HUES6 (cell line): ENCODE data around the gene SDK2.

Experiments used
- H3K27ac ChIP-seq: 2 replicates; pipeline ENCODE4 v1.7.0; 2013; ENCODE audit warnings: low read depth, mild to moderate bottlenecking, low read length, inconsistent platforms
- H3K27me3 ChIP-seq: 2 replicates; pipeline ENCODE4 v1.6.1; 2013; ENCODE audit warnings: low read length; ENCODE audit not compliant: control insufficient read depth, insufficient read depth
- H3K36me3 ChIP-seq: 2 replicates; pipeline ENCODE4 v1.6.1; 2013; ENCODE audit warnings: low read length; ENCODE audit not compliant: control insufficient read depth, insufficient read depth
- H3K4me1 ChIP-seq: 2 replicates; pipeline ENCODE4 v1.6.1; 2013; ENCODE audit warnings: low read length; ENCODE audit not compliant: control insufficient read depth, insufficient read depth
- H3K4me3 ChIP-seq: 2 replicates; pipeline ENCODE4 v1.5.1; 2013; ENCODE audit warnings: low read depth, low read length
- H3K9ac ChIP-seq: one replicate; pipeline ENCODE4 v1.6.1; 2013; ENCODE audit warnings: mild to moderate bottlenecking, low read length
- H3K9me3 ChIP-seq: 2 replicates; pipeline ENCODE4 v1.6.1; 2013; ENCODE audit warnings: low read depth, low read length; ENCODE audit not compliant: control insufficient read depth, insufficient read depth

Gene SDK2

GRCh38 chr17:73620414-73620813 is 23.8 kb downstream of the SDK2 start:
- Histone ChIP-seq H3K36me3 (no peaks in the 10 kb centered on the region), H3K27ac (no peak overlapping the region), H3K4me1 (peaks cover 37% of the 10 kb centered on the region), H3K27me3 (no peaks in the 10 kb centered on the region), H3K9ac (no peak overlapping the region), H3K4me3 (no peak overlapping the region), H3K9me3 (peaks cover 15% of the 10 kb centered on the region; the same call in 1 of the 2 replicates)

- H3K4me1 ChIP-seq: peaks cover 44% of the 10 kb centered on the region
- H3K4me3 ChIP-seq: no peak overlapping the region
- peaks cover 15% of the 10 kb centered on the region; the same call in 1 of the 2 replicates for H3K9me3 ChIP-seq
- no peaks in the 10 kb centered on the region for H3K27me3 ChIP-seq
- no peaks in the 10 kb centered on the region for H3K36me3 ChIP-seq
- H3K27ac ChIP-seq: no peak overlapping the region
- no peak overlapping the region for H3K9ac ChIP-seq
Observed at GRCh38 chr17:73617501-73617900, 26.7 kb downstream of the SDK2 start.

GRCh38 chr17:73616873-73617404 is 27.3 kb downstream of the SDK2 start:
- no peaks in the 10 kb centered on the region for H3K36me3 ChIP-seq
- H3K4me1 ChIP-seq: peaks cover 50% of the 10 kb centered on the region
- no peak overlapping the region for H3K4me3 ChIP-seq
- H3K27me3 ChIP-seq: no peaks in the 10 kb centered on the region
- peaks cover 14% of the 10 kb centered on the region; the same call in 1 of the 2 replicates for H3K9me3 ChIP-seq
- H3K27ac ChIP-seq: no peak overlapping the region
- no peak overlapping the region for H3K9ac ChIP-seq

GRCh38 chr17:73616120-73616872 is 27.9 kb downstream of the SDK2 start:
- no peak overlapping the region for H3K4me3 ChIP-seq
- no peak overlapping the region for H3K9ac ChIP-seq
- H3K27me3 ChIP-seq: no peaks in the 10 kb centered on the region
- H3K36me3 ChIP-seq: no peaks in the 10 kb centered on the region
- peaks cover 11% of the 10 kb centered on the region; the same call in 1 of the 2 replicates for H3K9me3 ChIP-seq
- H3K4me1 ChIP-seq: peaks cover 56% of the 10 kb centered on the region
- H3K27ac ChIP-seq: no peak overlapping the region

GRCh38 chr17:73614256-73614655 is 30.0 kb downstream of the SDK2 start:
- Histone ChIP-seq H3K4me3 (0 out of 2 replicates have a peak overlapping the region, but pooled peaks have one; percentile 36), H3K4me1 (peaks cover 70% of the 10 kb centered on the region), H3K36me3 (no peaks in the 10 kb centered on the region), H3K27me3 (no peaks in the 10 kb centered on the region), H3K9ac (peak overlapping the region; percentile 77), H3K27ac (peak overlapping the region; percentile 52; the same call in 1 of the 2 replicates), H3K9me3 (peaks cover 3% of the 10 kb centered on the region; the same call in 1 of the 2 replicates)

- peaks cover 70% of the 10 kb centered on the region for H3K4me1 ChIP-seq
- peak overlapping the region; percentile 77 for H3K9ac ChIP-seq
- no peaks in the 10 kb centered on the region for H3K36me3 ChIP-seq
- no peaks in the 10 kb centered on the region for H3K9me3 ChIP-seq
- no peaks in the 10 kb centered on the region for H3K27me3 ChIP-seq
- peak overlapping the region; percentile 52; the same call in 1 of the 2 replicates for H3K27ac ChIP-seq
- H3K4me3 ChIP-seq: peak overlapping the region; percentile 46
Observed at GRCh38 chr17:73613271-73614233, 30.7 kb downstream of the SDK2 start.

GRCh38 chr17:73612031-73612472 is 32.2 kb downstream of the SDK2 start:
- no peaks in the 10 kb centered on the region for H3K36me3 ChIP-seq
- H3K9ac ChIP-seq: no peak overlapping the region
- peaks cover 60% of the 10 kb centered on the region for H3K4me1 ChIP-seq
- no peak overlapping the region for H3K4me3 ChIP-seq
- no peak overlapping the region for H3K27ac ChIP-seq
- no peaks in the 10 kb centered on the region for H3K27me3 ChIP-seq
- no peaks in the 10 kb centered on the region for H3K9me3 ChIP-seq

GRCh38 chr17:73611630-73612029 is 32.6 kb downstream of the SDK2 start:
- H3K27ac ChIP-seq: no peak overlapping the region
- H3K9ac ChIP-seq: no peak overlapping the region
- no peaks in the 10 kb centered on the region for H3K36me3 ChIP-seq
- no peak overlapping the region for H3K4me3 ChIP-seq
- no peaks in the 10 kb centered on the region for H3K27me3 ChIP-seq
- H3K9me3 ChIP-seq: no peaks in the 10 kb centered on the region
- H3K4me1 ChIP-seq: peaks cover 56% of the 10 kb centered on the region

GRCh38 chr17:73610331-73610911 is 33.8 kb downstream of the SDK2 start:
- H3K4me3 ChIP-seq: no peak overlapping the region

GRCh38 chr17:73609758-73610157 is 34.5 kb downstream of the SDK2 start:
- H3K9ac ChIP-seq: no peak overlapping the region
- H3K4me1 ChIP-seq: peaks cover 38% of the 10 kb centered on the region
- H3K36me3 ChIP-seq: no peaks in the 10 kb centered on the region
- H3K9me3 ChIP-seq: no peaks in the 10 kb centered on the region
- no peak overlapping the region for H3K27ac ChIP-seq
- H3K4me3 ChIP-seq: no peak overlapping the region
- no peaks in the 10 kb centered on the region for H3K27me3 ChIP-seq

More at GRCh38 chr17:73610331-73610911, 33.8 kb downstream of the SDK2 start:
- Histone ChIP-seq H3K9me3 (no peaks in the 10 kb centered on the region), H3K27me3 (no peaks in the 10 kb centered on the region), H3K27ac (no peak overlapping the region), H3K9ac (no peak overlapping the region), H3K36me3 (no peaks in the 10 kb centered on the region), H3K4me1 (peaks cover 44% of the 10 kb centered on the region)
